GM12865 (cell line): ENCODE data around the gene ABCC9.

Experiments used
- DNase-seq: peaks from one replicate; pipeline ENCODE4 v3.0.0; 2010; ENCODE audit warnings: low read depth
- H3K4me3 ChIP-seq: 2 replicates; pipeline ENCODE4 v1.5.1; 2011; ENCODE audit warnings: mild to moderate bottlenecking, low read depth, low read length, control low read depth
- CTCF ChIP-seq: IDR thresholded peaks from 2 replicates; pipeline ENCODE4 v1.5.1; 2011; ENCODE audit warnings: low read length, control low read depth, low read depth, inconsistent platforms; ENCODE audit not compliant: insufficient read depth; ENCODE audit errors: missing control alignments

Gene ABCC9

GRCh38 chr12:21843795-21844194 lies 97.4 kb downstream of the ABCC9 start:
- DNase-seq = no peak
- TF ChIP-seq CTCF = no peak
- H3K4me3 ChIP-seq = no peak overlapping the region

GRCh38 chr12:21839776-21840175 lies 101.5 kb downstream of the ABCC9 start:
- no peak for TF ChIP-seq CTCF
- H3K4me3 ChIP-seq = no peak overlapping the region
- no peak for DNase-seq

GRCh38 chr12:21837847-21838246 lies 103.4 kb downstream of the ABCC9 start:
- no peak overlapping the region for H3K4me3 ChIP-seq
- no peak for DNase-seq
- no peak for TF ChIP-seq CTCF

GRCh38 chr12:21831791-21832344 lies 109.4 kb downstream of the ABCC9 start:
- H3K4me3 ChIP-seq = no peak overlapping the region
- TF ChIP-seq CTCF = no peak
- no peak for DNase-seq

- DNase-seq = no peak
- no peak overlapping the region for H3K4me3 ChIP-seq
- TF ChIP-seq CTCF = no peak
Measured at GRCh38 chr12:21828779-21829178, 112.4 kb downstream of the ABCC9 start.

- DNase-seq = no peak
- TF ChIP-seq CTCF = no peak
- no peak overlapping the region for H3K4me3 ChIP-seq
Measured at GRCh38 chr12:21828136-21828775, 113.0 kb downstream of the ABCC9 start.

GRCh38 chr12:21827083-21827482 lies 114.1 kb downstream of the ABCC9 start:
- no peak for TF ChIP-seq CTCF
- no peak for DNase-seq
- no peak overlapping the region for H3K4me3 ChIP-seq
